GM18511 (cell line): ENCODE measurements around the gene ITIH4.
"Not testable (repeated sequence)": the region's sequence is repeated elsewhere in the genome, so short reads cannot be mapped to it uniquely, and the experiment has no call there.

ENCODE experiments used
- ATAC-seq: cut with Tn5 transposase; IDR thresholded peaks from one replicate; pipeline ENCODE4 v1.9.1; 2021; ENCODE audit warnings: mild to moderate bottlenecking, moderate library complexity; ENCODE audit not compliant: unreplicated experiment

Gene ITIH4

DNA sequence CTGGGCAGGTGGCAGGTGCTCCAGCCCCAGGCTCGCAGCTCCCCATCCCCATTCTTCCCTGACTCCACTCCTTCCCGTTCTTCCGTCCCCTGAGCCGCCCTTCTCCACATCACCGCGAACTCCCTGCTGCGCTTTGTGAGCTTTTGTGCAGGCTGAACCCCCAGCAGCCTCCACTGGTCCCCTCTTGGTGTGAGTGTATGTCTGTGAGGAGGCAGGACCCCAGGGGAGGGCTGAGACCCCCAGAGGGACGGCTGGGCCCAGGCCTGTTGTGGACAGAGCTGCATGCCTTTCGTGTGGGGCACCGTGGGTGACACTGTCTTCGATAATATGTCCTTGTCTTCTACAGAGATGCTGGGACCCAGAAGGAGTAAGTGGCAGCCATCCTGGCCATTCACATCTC is 43.2 kb downstream of the ITIH4 start:
- no peak for ATAC-seq

DNA sequence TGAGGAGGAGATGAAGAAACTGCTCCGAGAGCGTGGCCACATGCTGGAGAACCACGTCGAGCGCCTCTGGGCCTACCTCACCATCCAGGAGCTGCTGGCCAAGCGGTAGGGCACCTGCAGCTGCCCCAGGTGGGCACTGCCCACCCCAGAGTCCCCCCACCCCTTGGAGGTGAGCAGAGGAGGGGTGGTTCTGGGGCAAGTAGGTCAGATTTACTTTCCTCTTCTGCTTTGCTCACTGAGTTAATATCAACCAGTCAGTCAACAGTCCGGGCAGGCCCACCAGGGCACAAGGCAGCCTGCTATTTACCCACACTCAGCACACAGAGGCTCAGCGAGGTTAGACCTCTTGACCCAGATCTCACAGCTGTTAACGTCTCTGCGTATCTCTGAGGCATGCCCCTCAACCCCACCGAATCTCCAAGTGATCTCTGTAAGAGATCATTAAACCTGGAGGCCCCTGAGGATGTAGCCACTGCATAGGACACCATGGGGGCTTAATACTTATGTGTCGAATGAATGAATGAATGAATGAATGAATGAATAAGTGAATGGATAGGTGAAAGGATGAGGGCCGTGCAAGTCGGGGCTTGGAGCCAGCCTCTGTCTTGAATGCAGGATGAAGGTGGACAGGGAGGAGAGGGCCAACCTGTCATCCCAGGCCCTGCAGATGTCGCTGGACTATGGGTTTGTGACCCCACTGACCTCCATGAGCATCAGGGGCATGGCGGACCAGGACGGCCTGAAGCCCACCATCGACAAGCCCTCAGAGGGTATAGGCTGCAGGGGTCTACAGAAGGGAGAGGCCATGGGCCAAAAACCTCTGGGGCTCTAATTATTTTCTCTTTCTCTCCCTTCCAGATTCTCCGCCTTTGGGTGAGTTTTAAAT is 43.9 kb downstream of the ITIH4 start:
- ATAC-seq, result no peak

DNA sequence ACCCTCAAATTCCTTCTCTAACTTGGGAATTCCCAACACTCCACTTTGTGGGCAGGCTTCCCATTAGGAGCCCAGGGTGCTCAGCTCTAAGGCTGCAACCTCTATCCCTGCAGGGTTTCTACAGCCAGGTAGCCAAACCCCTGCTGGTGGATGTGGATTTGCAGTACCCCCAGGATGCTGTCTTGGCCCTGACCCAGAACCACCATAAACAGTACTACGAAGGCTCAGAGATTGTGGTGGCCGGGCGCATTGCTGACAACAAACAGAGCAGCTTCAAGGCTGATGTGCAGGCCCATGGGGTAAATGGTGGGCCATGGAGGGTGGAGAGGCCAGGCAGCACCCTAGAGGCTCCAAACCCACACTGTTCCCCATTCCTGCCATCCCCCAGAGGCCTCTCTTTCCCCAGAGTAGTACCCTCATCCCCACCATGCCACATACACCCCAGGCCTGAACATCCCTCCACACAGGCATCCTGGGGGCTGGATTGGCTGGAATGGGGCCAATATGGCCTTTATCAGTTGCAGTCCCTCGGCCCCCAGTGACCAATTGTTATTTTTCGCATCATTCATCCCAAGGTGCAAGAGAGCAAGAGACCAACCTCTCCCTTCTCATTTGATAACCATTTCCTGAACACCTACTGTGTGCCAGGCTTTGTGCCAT is 45.4 kb downstream of the ITIH4 start:
- no peak for ATAC-seq

DNA sequence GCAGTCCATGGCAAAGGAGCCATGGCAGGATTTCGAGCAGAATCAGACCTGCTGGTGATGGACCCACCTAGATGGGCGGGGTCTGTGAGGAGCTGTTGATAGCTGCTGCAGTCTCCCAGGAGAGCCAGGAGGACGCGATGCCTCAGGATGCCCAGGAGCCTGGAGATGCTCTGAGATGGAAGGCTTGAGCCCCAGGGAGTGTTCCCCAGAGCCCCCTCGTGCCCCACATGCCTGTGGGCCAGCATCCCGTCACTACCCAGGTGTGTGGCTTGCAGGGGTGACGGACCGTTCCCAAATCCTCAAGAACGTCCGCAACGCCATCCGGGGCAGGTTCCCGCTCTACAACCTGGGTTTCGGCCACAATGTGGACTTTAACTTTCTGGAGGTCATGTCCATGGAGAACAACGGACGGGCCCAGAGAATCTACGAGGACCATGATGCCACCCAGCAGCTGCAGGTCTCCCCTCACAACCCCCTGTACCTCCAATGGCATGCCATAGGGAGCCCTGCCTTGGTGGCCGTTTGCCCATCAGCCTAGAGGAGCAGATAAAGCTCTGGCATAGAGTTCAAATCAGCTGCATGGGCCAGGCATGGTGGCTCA is 46.4 kb downstream of the ITIH4 start:
- ATAC-seq, result no peak

DNA sequence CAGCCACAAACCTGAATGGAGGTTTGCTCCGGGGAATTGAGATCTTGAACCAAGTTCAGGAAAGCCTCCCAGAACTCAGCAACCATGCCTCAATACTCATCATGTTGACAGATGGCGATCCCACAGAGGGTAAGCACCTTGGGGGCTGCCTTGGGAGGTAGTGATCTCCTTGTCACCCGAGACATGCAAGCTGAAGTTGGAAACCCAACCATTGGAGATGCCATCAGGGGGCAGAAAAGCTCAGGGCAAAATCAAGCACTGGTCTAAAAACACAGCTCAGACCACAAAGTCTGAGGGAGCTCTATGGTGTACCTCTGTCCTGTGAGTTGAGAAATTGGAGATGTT is 47.3 kb downstream of the ITIH4 start:
- ATAC-seq, result no peak

DNA sequence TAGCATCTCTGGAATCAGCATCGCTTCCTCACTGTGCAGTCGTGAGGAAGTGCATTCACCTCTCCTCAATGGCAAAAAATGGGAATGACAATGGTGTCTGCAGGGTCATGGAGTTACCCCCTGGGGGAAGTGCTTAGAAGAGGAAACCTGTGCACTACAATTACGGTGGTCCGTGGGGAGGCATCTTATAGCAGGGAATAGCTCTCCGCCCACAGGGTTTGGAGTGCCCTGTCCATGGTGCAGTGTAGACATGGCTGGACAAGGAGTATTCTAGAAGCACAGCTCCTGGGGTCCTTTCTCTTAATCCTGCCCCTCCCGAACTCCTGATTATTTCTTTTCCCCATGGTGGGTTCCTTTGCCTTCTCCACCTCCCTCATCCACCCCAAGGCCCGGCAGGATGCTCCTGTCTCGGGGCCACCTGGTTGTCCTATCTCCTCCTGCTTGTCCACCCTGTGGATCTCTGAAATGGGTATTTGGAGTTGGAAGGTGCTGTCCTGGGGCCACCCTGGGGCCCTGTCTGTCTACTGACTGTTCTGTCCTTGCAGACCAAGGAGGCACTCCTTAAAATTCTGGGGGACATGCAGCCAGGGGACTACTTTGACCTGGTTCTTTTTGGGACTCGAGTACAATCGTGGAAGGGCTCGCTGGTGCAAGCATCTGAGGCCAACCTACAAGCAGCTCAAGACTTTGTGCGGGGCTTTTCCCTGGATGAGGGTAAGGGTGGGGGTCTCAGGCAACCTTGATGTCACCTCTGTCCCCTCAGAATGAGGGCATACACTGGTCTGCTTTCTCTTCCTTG is 47.9 kb downstream of the ITIH4 start:
- no peak for ATAC-seq

DNA sequence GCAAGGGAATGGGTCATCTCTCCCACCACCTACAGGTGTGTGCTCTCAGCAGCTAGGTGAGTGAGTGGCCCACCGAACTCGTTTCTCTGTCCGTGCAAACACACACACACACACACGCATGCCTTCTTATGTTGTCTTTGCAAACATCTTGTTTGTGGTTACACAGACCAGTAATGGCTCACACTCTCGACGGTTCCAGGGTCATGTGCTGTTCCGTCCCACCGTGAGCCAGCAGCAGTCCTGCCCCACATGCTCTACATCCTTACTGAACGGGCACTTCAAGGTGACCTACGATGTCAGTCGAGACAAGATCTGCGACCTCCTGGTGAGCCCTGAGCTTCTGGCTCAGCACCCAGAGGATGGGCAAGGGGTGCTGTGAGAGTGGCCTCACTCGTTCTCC is 48.7 kb downstream of the ITIH4 start:
- ATAC-seq, result no peak

DNA sequence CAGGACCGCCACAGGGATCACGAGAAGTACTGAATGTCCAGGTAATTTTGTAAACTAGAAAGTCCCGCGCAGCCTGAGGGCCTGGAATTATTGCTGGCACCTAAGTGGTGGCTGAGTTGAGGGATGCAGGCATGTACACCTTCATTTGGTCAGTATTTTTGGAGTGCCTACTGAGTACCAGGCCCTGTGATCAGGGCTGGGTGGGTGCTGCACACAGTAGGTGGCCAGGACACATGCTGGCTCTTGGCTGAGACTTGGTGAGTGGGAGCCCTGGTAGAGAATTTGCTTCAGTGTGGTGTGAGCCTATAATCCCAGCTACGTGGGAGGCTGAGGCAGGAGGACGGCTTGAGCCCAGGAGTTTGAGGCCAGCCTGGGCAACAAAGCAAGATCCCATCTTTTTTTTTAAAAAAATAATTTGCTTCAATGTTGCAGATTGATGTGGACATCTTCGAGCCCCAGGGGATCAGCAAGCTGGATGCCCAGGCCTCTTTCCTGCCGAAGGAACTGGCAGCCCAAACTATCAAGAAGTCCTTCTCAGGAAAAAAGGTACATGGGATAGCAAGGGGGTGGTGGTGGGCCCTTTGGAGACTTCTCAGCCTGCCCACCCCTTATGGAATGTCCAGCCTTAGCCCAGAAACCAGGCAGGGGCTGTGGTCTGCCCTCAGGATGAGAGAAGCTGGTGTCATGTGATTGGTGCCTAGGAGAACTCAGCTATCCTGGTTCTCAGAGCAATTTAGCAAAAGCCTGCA is 50.5 kb downstream of the ITIH4 start:
- no peak for ATAC-seq

DNA sequence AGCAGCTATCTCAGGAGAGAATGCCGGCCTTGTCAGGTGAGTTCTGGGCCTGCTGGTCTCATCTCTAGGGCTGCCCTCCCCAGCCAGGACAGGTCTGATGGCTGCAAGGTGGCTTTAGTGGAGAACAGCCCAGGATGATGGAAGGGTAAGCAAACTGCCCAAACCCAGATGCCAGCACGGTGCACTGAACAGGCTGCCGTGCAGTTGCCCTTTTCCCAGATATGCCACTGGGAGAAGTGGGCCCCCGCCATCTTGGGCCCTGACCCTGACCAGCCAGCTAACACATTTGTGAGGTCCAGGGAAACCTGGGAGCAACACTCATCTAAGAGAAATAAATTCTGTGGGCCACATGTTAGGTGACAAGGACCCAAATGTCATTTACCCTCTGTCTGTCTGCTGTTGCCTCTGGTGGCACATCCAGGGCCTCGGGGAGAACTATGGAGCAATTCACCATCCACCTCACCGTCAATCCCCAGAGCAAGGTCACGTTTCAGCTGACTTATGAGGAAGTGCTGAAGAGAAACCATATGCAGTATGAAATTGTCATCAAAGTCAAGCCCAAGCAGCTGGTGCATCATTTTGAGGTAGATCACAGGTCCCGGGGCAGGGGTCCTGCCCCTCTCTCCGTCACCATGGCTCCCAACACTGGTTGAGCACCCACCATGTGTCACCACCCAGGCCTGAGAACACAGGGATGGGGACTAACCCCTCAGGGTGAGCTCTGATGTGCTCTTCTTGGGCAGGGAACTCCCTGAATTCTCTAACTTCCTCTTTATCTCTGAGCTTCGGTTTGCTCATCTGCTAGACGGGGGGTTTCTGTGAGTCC is 51.2 kb downstream of the ITIH4 start:
- peak; percentile 87 for ATAC-seq

DNA sequence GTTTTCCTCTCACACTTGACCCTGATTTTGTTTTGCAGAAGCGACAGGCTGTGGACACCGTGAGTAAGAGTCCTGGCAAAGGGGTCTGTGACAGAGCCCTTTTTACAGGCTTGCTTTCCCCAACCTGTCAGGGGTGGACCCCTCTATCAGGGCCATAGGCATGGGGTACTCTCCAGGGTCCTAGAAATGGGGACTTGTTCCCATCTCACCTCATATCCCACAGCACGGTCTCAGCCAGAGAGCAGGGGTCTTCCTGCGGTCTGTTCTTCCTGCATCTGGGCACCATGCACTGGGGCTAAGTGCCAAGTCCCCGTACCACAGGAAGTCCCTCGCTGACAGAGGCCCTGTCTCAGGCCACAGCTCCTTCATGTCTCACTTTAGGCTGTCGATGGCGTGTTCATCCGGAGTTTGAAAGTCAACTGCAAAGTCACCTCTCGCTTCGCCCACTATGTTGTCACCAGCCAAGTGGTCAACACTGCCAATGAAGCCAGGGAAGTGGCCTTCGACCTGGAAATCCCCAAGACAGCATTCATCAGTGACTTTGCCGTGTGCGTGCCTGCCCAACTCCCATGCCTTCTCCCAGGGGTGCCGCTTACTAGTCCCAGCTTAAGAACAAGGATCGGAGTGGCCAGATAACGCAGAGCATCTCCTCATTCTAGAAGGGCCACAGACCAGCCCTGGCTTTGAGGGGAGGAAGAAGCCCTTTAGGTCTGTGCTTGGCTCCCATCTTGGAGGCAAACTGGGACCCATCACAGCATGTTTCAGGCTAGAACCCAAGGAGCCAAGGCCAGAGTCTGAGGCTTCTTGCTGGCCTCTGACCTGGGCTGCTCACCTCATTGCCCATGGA is 52.3 kb downstream of the ITIH4 start:
- ATAC-seq, result no peak

DNA sequence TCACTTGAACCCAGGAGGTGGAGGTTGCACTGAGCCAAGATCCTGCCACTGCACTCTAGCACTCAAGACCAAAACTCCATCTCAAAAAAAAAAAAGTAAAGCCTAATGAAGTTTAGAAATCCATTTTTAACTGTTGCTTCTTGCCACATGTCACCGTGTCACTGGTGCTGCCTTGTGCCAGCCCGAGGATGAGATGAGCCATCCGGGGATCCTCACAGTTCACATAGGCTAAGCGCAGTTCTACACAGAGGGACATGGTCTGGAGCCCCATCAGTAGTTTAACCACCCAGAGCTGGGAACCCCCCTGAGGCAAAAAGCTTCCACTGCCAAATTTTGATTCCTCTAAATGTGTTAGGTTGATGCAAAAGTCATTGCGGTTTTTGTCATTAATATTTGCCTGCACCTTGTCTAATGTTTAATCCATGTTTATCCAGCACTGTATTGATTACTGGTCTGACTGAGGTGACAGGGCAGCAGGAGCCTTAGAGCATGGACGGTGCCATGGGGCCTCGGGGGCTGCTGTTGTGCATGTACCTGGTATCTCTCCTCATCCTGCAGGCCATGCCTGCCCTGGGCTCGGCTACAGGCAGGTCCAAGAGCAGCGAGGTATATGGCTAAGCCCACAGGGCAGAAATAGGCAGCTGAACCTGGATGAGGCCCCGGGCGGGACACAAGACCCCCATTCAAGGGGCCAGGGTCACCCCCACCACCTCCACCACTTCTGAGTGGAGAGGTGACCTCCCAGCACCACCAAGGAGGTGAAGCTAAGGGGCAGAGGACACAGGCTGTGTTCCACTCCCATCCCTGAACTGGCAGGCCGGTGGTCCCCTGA is 53.1 kb downstream of the ITIH4 start, which contains the start of gene ITIH1:
Gene ITIH1 (plus strand): TSS at position 473 of the 832 bp plus-strand sequence. CDS start 17 bp downstream, at position 490.
- ATAC-seq, result no peak

DNA sequence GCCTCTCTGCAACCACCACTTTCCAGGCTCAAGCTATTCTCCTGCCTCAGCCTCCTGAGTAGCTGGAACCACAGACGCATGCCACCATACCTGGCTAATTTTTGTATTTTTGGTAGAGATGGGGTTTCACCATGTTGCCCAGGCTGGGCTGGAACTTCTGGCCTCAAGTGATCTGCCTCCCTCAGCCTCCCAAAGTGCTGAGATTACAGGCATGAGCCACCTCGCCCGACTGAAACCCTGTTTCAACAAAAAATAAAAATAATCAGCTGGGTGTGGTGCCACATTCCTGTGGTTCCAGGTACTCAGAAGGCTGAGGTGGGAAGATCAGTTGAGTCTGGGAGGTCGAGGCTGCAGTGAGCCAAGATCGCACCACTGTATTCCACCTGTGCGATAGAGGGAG is 54.0 kb downstream of the ITIH4 start:
- ATAC-seq, result not testable (repeated sequence)

DNA sequence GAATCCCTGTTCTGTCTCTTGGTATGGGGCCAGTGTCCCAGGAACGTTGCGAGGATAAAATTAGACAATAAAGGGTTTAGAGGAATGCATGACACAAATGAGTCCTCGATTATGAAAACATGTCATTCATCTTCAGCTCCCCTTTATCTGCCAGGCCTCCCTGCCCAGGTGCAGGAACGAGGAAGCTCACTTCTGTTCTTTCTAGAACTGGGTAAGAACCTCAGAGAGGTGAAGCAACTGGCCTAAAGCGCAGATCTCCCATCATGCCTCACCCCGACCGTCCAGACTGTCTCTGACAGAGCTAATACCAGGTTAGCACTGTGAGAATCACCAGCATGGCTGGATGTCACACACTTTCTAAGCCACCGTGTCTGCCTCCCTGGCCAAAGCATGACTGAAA is 54.6 kb downstream of the ITIH4 start:
- no peak for ATAC-seq

DNA sequence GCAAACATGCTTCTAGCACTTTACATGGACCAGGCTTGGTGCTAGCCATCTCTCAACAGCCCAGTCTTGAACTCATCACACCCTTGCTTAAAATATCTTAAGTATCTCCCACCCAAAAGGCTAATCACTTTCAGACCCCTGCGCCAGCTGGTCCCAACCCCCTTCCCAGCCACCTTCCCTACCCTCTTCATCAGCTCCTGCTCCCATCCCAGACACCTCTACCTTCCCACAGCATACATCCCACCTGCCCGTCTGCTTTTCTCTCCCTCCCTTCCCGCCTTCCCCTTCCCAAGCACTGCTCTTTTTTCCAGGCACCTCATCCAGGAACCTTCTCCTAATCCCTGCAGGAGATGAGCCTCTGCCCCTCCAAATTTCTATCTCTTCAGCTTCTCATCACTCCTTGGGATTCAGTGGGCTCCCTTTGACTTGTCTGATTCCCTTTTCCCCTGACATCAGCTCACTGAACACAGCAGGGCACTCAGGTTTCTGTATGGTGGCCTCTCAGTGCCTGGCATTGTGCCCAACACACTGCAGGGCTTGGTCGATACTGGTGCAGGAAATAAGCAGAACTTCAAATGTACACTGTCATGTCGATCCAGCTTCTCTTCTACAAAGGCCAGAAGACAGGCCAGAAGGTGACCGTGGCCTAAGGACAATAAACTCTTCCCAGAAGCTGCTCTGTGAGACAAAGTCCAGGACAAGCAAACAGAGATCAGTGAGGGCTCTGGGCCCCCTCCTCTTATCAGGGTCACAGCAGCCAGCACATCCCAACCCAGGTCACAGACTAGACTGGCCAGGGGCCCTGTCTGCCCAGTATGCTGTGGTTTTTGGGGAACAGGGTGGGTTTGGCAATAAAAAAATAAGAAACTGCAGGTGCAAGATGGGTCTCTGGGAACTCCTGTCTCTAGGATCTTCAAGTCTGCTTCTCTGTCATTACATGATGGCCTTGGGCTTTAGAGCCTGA is 55.3 kb downstream of the ITIH4 start:
- ATAC-seq, result no peak

DNA sequence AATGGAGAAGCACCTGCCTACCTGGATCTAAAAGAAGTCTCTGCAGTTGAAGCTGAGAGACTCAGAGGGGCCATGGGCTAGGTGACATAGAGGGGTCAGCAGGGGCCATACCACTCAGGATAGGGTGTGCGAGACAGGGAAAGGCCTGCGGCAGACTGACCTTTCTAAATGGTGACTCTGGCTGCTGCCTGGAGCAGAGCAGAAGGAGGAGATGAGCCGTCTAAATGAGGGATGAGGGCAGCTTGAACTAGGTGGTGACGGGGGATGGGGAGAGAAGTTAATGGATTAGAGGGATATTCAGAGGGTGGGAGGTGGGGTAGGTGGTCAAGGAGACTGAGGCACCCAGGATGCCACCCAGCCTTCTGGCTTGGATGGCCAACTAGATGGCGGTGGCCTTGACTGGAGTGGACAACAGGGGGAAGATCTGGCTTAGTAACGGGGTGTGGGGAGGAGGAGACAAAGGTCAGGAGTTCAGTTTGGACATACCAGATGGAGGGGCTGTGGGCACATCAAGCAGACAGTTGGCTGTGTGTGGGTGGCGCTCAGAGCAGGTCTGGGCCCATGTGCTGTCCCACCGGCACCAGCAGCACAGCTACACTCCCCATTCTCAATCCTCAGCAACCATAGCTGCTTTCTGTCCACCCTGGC is 56.3 kb downstream of the ITIH4 start:
- ATAC-seq, result no peak
